A549 treated with ZK216348 at 1 μM for 4 hours (cell line): Measurements from ENCODE around the gene GRB7. TPM values are rescaled to one million over a fixed set of nuclear protein-coding genes. Genes with fewer than 3 reads are reported as not detected.

Experiments used
- total RNA-seq: library from RNA; stranded (reverse); fragments of 200-300 nt; extraction: Qiagen RNA extraction; gene quantifications from 5 replicates; pipeline ENCODE4 v1.2.3, GENCODE V29; 2022; ENCODE audit warnings: low read depth

Gene GRB7
- total RNA-seq = 3.9 to 7.4 TPM (median 5.1 TPM) in 5 replicates

DNA sequence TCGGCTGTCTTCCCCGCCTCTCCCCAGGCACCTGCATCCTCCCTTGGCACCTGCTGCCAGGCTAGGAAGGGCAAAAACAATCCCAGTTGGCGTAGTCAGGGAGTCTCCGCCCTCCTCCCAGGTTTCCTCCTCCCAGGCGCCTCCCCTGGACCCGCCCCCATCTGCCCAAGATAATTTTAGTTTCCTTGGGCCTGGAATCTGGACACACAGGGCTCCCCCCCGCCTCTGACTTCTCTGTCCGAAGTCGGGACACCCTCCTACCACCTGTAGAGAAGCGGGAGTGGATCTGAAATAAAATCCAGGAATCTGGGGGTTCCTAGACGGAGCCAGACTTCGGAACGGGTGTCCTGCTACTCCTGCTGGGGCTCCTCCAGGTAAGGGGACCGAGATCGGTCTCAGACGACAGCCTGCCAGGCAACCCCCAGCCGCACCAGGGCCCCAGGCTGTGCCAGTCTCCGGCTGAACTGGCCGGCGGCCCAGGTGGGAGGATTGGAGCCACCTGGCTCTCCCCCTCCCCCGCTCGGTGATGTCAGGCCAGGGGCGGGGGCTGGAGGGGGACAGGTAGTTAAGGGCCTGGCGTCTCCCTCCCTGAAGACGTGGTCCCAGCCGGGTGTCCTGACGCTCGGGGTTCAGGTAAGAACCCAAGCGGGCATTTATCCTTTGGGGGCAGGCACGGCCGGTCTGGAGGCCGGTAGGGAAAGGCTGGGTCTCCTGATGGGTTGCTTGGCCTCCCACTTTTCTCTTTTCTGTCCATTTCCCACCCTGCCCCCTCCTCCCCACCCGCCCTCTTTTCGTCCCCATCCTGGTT, at the start of gene GRB7:
TSS of gene GRB7 (plus strand) at position 179 of the 808 bp plus-strand sequence. CDS start 4,364 bp downstream, outside the sequence.

DNA sequence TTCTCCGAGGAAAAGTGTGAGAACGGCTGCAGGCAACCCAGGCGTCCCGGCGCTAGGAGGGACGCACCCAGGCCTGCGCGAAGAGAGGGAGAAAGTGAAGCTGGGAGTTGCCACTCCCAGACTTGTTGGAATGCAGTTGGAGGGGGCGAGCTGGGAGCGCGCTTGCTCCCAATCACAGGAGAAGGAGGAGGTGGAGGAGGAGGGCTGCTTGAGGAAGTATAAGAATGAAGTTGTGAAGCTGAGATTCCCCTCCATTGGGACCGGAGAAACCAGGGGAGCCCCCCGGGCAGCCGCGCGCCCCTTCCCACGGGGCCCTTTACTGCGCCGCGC, 38.0 kb upstream of the GRB7 start, which contains the start of gene ERBB2:
TSS of gene ERBB2 (plus strand) at position 247 of the 330 bp plus-strand sequence. CDS start 175 bp downstream, outside the sequence.

DNA sequence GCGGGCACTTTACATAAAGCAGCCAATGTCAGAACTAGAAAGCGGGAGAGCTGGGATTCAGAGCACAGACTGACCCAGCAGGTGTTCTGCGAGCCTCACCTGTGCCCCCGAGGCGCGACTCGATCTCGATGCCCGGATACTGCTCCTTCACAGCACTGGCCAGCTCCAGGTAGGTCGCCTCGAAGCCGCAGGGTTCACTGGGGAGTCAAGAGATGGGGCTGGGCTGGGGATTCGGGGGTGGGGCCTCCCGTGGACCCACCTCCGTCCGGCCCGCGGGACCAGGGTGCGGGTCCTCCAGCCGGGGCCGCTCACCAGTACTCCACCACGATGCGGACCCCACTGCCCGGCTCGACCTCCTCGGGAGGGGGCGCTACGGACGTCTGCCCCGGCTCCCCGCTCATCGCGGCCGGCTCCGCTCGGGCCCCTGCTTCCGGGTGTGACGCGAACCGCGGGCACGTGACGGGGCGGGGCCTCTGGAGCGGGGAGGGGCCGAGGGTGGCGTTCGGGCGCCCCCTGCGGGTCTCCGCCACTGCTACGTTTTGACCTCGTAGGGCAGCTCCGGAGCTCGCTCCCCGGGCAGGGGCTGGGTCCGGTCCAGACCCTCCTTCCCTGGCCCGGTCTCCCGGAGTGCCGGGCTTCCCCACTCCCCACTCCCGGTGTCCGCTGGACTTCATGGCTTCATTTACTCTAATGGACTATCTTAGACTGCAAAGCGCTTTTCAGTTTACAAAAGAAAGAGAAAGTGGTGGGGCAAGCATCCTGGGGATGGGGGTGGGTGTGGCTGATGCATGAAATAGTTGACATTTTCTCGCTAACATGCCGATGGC, 7.4 kb upstream of the GRB7 start, which contains the start of gene MIEN1:
TSS of gene MIEN1 (minus strand) at position 438 of the 827 bp plus-strand sequence. CDS start at position 401, 37 bp downstream.

Other genes with a start within 250 kb of the GRB7 start
- gene NEUROD2, start 130.0 kb upstream of the GRB7 start, total RNA-seq = 0.18 TPM in 1 of 5 replicates, not detected in the others
- gene PPP1R1B, start 111.0 kb upstream of the GRB7 start, total RNA-seq = 0.16 to 0.19 TPM in 2 of 5 replicates, not detected in the others
- gene STARD3, start 100.8 kb upstream of the GRB7 start, total RNA-seq = 31.6 to 68.1 TPM (median 59.0 TPM) in 5 replicates
- gene TCAP, start 72.6 kb upstream of the GRB7 start, total RNA-seq = 0.61 to 1.7 TPM (median 1.1 TPM) in 5 replicates
- gene PNMT, start 69.5 kb upstream of the GRB7 start, total RNA-seq = 0.12 to 0.14 TPM in 2 of 5 replicates, not detected in the others
- 5.1 to 8.4 TPM (median 7.4 TPM) in 5 replicates for gene PGAP3, start 49.9 kb upstream of the GRB7 start, total RNA-seq
- gene ERBB2, start 37.9 kb upstream of the GRB7 start, total RNA-seq = 21.6 to 41.0 TPM (median 33.9 TPM) in 5 replicates
- 85.3 to 99.9 TPM (median 90.4 TPM) in 5 replicates for gene MIEN1, start 7.4 kb upstream of the GRB7 start, total RNA-seq
- gene IKZF3, start 126.4 kb downstream of the GRB7 start, total RNA-seq = not detected in 5 replicates
- gene ZPBP2, start 130.3 kb downstream of the GRB7 start, total RNA-seq = not detected in 5 replicates
- 1.7 to 3.1 TPM (median 1.9 TPM) in 5 replicates for gene GSDMB, start 180.7 kb downstream of the GRB7 start, total RNA-seq
- gene ORMDL3, start 189.7 kb downstream of the GRB7 start, total RNA-seq = 36.9 to 42.2 TPM (median 40.0 TPM) in 5 replicates
- gene LRRC3C, start 189.8 kb downstream of the GRB7 start, total RNA-seq = not detected in 5 replicates
- gene GSDMA, start 225.1 kb downstream of the GRB7 start, total RNA-seq = not detected in 5 replicates
- 136 to 184 TPM (median 177 TPM) in 5 replicates for gene PSMD3, start 242.9 kb downstream of the GRB7 start, total RNA-seq